SK-N-SH (cell line): Measurements from ENCODE around the gene FMNL2. TPM values are rescaled to one million over a fixed set of nuclear protein-coding genes. Genes with fewer than 3 reads are reported as not detected.

Experiments
- CTCF ChIA-PET: fragments of 300-600, 350-600 bp; formaldehyde crosslinking; extraction: SDS; loops from one replicate; lab custom pipeline; 2021; lab: Yijun Ruan, JAX
- POLR2A ChIA-PET: fragments of 350-600 bp; sonication (Branson Sonifier 250); formaldehyde crosslinking; extraction: SDS; loops from one replicate; lab custom pipeline; 2020; ENCODE audit warnings: antibody characterized with exemption, inconsistent platforms; lab: Yijun Ruan, JAX
- DNase-seq: peaks from one replicate; pipeline ENCODE4 v3.0.0; 2012
- H2AFZ ChIP-seq: fragments of 200-600 bp; sonication (generic); 2 replicates; pipeline ENCODE4 v1.8.1; 2016; ENCODE audit warnings: antibody characterized with exemption, mild to moderate bottlenecking, low read depth
- H3F3A ChIP-seq: fragments of 200-600 bp; sonication (generic); replicated peaks from 2 replicates; pipeline ENCODE3; 2016; ENCODE audit warnings: antibody characterized with exemption, mild to moderate bottlenecking; ENCODE audit not compliant: insufficient read depth
- H3K27ac ChIP-seq, 2 experiments: fragments of 200-500 bp in 1 of 2; fragments of 200-600 bp in 1 of 2; sonication (Bioruptor generic) in 1 of 2; sonication (generic), shearing (Covaris generic) in 1 of 2; 2 replicates each; pipeline versions ENCODE4 v1.5.1 to v1.6.1; 2014 to 2016; ENCODE audit warnings: low read depth in 2 of 2, inconsistent platforms in 1 of 2, low read length in 1 of 2, mild to moderate bottlenecking in 1 of 2, mixed read lengths in 1 of 2
- H3K27me3 ChIP-seq: fragments of 200-600 bp; sonication (generic), shearing (Covaris generic); 2 replicates; pipeline ENCODE4 v1.6.1; 2016; ENCODE audit warnings: mixed run types; ENCODE audit not compliant: insufficient read depth
- H3K36me3 ChIP-seq, 2 experiments: fragments of 200-500 bp in 1 of 2; fragments of 200-600 bp in 1 of 2; sonication (Bioruptor generic) in 1 of 2; sonication (generic) in 1 of 2; replicated peaks in 1 of 2; 2 replicates each; pipeline versions ENCODE3 to v1.5.1; 2014 to 2016; ENCODE audit warnings: low read length in 1 of 2, mild to moderate bottlenecking in 1 of 2; ENCODE audit not compliant: insufficient read depth in 2 of 2, control insufficient read depth in 1 of 2
- H3K4me1 ChIP-seq, 2 experiments: fragments of 200-500 bp in 1 of 2; fragments of 200-600 bp in 1 of 2; sonication (Bioruptor generic) in 1 of 2; sonication (generic), shearing (Covaris generic) in 1 of 2; 2 replicates each; pipeline versions ENCODE4 v1.5.1 to v1.6.1; 2014 to 2016; ENCODE audit warnings: low read depth in 1 of 2, low read length in 1 of 2, mixed run types in 1 of 2; ENCODE audit not compliant: insufficient read depth in 2 of 2, control insufficient read depth in 1 of 2
- H3K4me2 ChIP-seq: fragments of 200-600 bp; sonication (generic), shearing (Covaris generic); 2 replicates; pipeline ENCODE4 v1.6.1; 2017; ENCODE audit warnings: mixed run types
- H3K4me3 ChIP-seq, 2 experiments: fragments of 200-500 bp in 1 of 2; fragments of 200-600 bp in 1 of 2; sonication (Bioruptor generic) in 1 of 2; sonication (generic), shearing (Covaris generic) in 1 of 2; 2 replicates each; pipeline versions ENCODE4 v1.5.1 to v1.8.1; 2014 to 2016; ENCODE audit warnings: low read depth in 2 of 2, inconsistent platforms in 1 of 2, low read length in 1 of 2, mild to moderate bottlenecking in 1 of 2, mixed read lengths in 1 of 2, moderate library complexity in 1 of 2
- H3K79me2 ChIP-seq: fragments of 200-600 bp; sonication (generic); 2 replicates; pipeline ENCODE4 v1.8.1; 2017; ENCODE audit warnings: mild to moderate bottlenecking; ENCODE audit not compliant: insufficient read depth
- H3K9ac ChIP-seq: fragments of 200-600 bp; sonication (generic); 2 replicates; pipeline ENCODE4 v1.6.1; 2017; ENCODE audit warnings: mixed run types
- H3K9me2 ChIP-seq: fragments of 200-600 bp; sonication (generic); 2 replicates; pipeline ENCODE4 v1.6.1; 2017; ENCODE audit warnings: mixed run types
- H3K9me3 ChIP-seq: fragments of 200-600 bp; sonication (generic); 2 replicates; pipeline ENCODE4 v1.6.1; 2017; ENCODE audit warnings: mixed run types, mild to moderate bottlenecking, moderate library complexity
- H4K20me1 ChIP-seq: fragments of 200-600 bp; sonication (generic); 2 replicates; pipeline ENCODE4 v1.6.1; 2017; ENCODE audit warnings: mild to moderate bottlenecking, mixed run types; ENCODE audit not compliant: insufficient read depth
- FOSL2 ChIP-seq: IDR thresholded peaks from 2 replicates; pipeline ENCODE4 v1.4.0; 2012; ENCODE audit warnings: low read depth, mild to moderate bottlenecking, moderate library complexity, borderline replicate concordance
- GABPA ChIP-seq: IDR thresholded peaks from 2 replicates; pipeline ENCODE4 v1.4.0; 2012; ENCODE audit warnings: low read depth, mild to moderate bottlenecking
- NFIC ChIP-seq: IDR thresholded peaks from 2 replicates; pipeline ENCODE4 v1.4.0; 2012; ENCODE audit warnings: borderline replicate concordance
- NRF1 ChIP-seq: IDR thresholded peaks from 2 replicates; pipeline ENCODE4 v1.6.1; 2012; ENCODE audit warnings: low read depth, mild to moderate bottlenecking, low read length
- TCF12 ChIP-seq: IDR thresholded peaks from 2 replicates; pipeline ENCODE4 v1.4.0; 2012
- WGBS: methylation state at CpG from one replicate; pipeline ENCODE4 v1.1.6; 2017; ENCODE audit warnings: low lambda C conversion rate; 5-methylcytosine and 5-hydroxymethylcytosine counted together
- polyA plus RNA-seq, 3 experiments: library from polyadenylated mRNA; depleted of rRNA; stranded (reverse); fragments of >200 nt; gene quantifications; 2 replicates each; pipeline ENCODE4 v1.2.3, GENCODE V29; 2012

FMNL2 gene
- polyA plus RNA-seq, 1 of the 3 experiments (the other 2 are of a cell fraction): 14.5 TPM

DNA sequence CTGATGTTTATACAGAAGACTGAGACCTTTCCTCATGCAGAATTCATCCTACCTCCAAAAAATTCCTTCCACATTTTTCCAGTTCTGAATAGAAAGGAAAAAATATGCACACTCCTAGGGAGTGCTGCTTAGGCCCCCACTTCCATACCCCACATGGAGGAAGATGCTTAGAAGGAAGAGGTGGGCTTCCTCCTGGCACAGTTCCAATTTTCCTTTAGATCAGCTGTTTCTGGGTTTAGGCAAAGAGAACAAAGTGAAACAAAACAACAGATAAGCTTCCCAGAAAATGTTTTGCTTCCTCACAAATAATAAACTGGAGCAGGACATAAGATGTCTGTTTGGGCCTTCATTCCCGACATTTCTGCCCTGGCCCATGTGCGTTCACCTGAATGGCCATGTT is 209.7 kb downstream of the FMNL2 start:
- H3K27ac ChIP-seq: peak overlapping the region; percentile 16 to 87; a peak in 2 of 4 replicates
- no peak overlapping the region for H3K4me2 ChIP-seq
- H4K20me1 ChIP-seq: no peaks in the 10 kb centered on the region
- no peak overlapping the region for H3K4me3 ChIP-seq
- H3K27me3 ChIP-seq: no peaks in the 10 kb centered on the region
- H3F3A ChIP-seq: peaks cover 20% of the 10 kb centered on the region
- H3K9ac ChIP-seq: no peak overlapping the region
- ChIA-PET POLR2A (no interaction called here), CTCF (interaction anchor here (0.6 to 1.2 kb wide), 4 partner anchors 10 to 234 kb away, joined by 3 to 4 read pairs (median 3); no protein-coding TSS in a partner anchor)
- no peaks in the 10 kb centered on the region for H3K36me3 ChIP-seq
- WGBS: 100% methylated on average over 2 of the region's 2 CpGs
- H3K79me2 ChIP-seq: no peaks in the 10 kb centered on the region
- DNase-seq: no peak
- no peaks in the 10 kb centered on the region for H3K9me3 ChIP-seq
- H2AFZ ChIP-seq: no peak overlapping the region
- no peaks in the 10 kb centered on the region for H3K9me2 ChIP-seq
- peaks cover 13 to 27% of the 10 kb centered on the region in 2 experiments for H3K4me1 ChIP-seq
- TF ChIP-seq NFIC (peak; percentile 51), GABPA (no peak)

DNA sequence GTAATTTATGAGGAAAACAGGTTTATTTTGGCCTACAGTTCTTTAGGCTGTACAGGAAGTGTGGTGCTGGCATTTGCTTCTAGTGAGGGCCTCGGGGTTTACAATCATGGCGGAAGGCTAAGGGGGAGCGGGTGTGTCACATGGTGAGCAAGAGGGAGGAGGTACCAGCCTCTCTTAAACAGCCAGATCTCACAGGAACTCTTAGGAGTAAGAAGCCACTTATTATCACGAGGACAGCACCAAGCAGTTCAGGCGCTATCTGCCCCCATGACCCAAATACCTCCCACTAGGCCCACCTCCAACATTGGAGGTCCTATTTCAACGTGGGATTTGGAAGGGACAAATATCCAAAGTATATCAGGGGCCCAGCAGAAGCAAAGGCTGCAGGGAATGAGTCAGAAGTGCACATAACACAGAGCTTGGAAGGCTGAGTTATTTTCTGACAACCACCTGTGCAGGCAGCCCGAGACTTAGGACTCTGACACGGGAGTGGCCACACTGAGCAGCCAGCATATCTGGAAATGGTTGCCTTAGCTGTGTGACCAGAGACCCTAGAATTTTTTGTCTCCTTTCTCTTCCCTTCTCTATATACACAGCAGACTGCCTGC is 211.4 kb downstream of the FMNL2 start:
- no peak overlapping the region for H3K27ac ChIP-seq
- H3K9me3 ChIP-seq: no peaks in the 10 kb centered on the region
- POLR2A ChIA-PET: no interaction called here
- TF ChIP-seq FOSL2 (peak; percentile 15; the same call in 1 of the 2 replicates), TCF12 (no peak)
- TF ChIP-seq, all 33 proteins: peak for 1
- Histone ChIP-seq H3K9ac (no peak overlapping the region), H3K27me3 (no peaks in the 10 kb centered on the region), H3K79me2 (no peaks in the 10 kb centered on the region), H3K9me2 (no peaks in the 10 kb centered on the region), H3K4me2 (no peak overlapping the region), H2AFZ (no peak overlapping the region), H3K36me3 (no peaks in the 10 kb centered on the region), H3K4me3 (no peak overlapping the region), H3F3A (peaks cover 24% of the 10 kb centered on the region), H3K4me1 (peaks cover 13 to 27% of the 10 kb centered on the region in 2 experiments), H4K20me1 (no peaks in the 10 kb centered on the region)
- CTCF ChIA-PET: interaction anchor here (1.5 kb wide), 1 partner anchor 9 kb away, joined by 5 read pairs; no protein-coding TSS in a partner anchor
- 76% methylated on average over 5 of the region's 8 CpGs for WGBS
- DNase-seq: no peak

DNA sequence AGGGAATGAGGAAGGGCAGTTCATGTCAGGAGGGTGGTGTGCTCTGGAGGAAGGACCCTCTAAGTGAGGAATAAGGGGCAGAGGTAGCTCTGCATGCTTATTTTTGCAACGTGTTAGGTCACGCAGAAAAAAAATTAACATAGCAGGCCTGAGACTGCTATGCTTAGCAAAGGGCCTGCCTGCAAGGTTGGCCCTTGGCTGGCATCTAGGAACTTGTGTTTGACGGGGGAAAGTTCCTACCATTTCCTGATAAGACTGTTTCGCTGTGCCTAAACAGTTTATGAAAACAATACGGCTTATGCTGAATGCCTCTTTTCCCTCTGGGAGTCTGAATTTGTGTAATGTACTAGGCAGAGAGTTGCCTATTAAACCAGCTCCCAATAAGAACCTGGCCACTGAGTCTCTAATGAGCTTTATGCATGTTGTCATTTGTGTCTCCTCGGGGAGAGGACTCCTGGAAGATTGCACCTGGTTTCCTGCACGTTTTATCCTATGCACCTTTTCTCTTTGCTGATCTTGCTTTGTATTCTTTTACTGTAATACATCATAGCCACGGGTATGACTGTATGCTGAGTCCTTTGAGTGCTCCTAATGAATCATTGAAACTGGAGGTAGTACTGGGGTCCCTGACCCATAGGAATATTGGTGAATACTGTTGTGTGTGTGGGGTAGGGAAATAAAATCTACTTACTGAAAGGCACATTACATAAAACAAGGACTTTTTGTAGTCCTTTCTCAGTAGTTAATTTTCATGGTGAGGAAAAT is 213.3 kb downstream of the FMNL2 start:
- DNase-seq: no peak
- no peak overlapping the region; a peak in 1 of 4 replicates for H3K27ac ChIP-seq
- H3K27me3 ChIP-seq: no peaks in the 10 kb centered on the region
- ChIA-PET POLR2A (no interaction called here), CTCF (interaction anchor here (0.9 to 1.5 kb wide), 3 partner anchors 8 to 87 kb away, joined by 3 read pairs; no protein-coding TSS in a partner anchor)
- peaks cover 5 to 17% of the 10 kb centered on the region in 2 experiments for H3K4me1 ChIP-seq
- TF ChIP-seq NRF1 (no peak), FOSL2 (peak; percentile 7; the same call in 1 of the 2 replicates)
- no peaks in the 10 kb centered on the region for H3K79me2 ChIP-seq
- no peaks in the 10 kb centered on the region for H4K20me1 ChIP-seq
- no peaks in the 10 kb centered on the region for H3K9me2 ChIP-seq
- WGBS: 88% methylated on average over 8 of the region's 8 CpGs
- peaks cover 14% of the 10 kb centered on the region for H3F3A ChIP-seq
- no peak overlapping the region for H3K4me2 ChIP-seq
- no peak overlapping the region for H2AFZ ChIP-seq
- no peaks in the 10 kb centered on the region for H3K9me3 ChIP-seq
- no peak overlapping the region for H3K4me3 ChIP-seq
- no peak overlapping the region for H3K9ac ChIP-seq
- H3K36me3 ChIP-seq: no peaks in the 10 kb centered on the region
